Coronary artery (tissue), 2 donors: ENCODE measurements around the gene EIF5B.
"Not testable (repeated sequence)": the region's sequence is repeated elsewhere in the genome, so short reads cannot be mapped to it uniquely, and the experiment has no call there.

ENCODE experiments used
- DNase-seq: peaks from one replicate; pipeline ENCODE4 v3.0.0-alpha.2; 2017; ENCODE audit warnings: low spot score
- H3K27ac ChIP-seq, 2 donors: fragments of 200-600 bp; sonication (generic); one replicate each; pipeline ENCODE4 v1.5.1; 2016 to 2019
- H3K4me3 ChIP-seq: fragments of 200-600 bp; sonication (generic); 2 replicates; pipeline ENCODE4 v1.5.1; 2016; ENCODE audit warnings: mild to moderate bottlenecking, moderate library complexity
- CTCF ChIP-seq: fragments of 200-600 bp; sonication (generic); IDR thresholded peaks from one replicate; pipeline ENCODE4 v1.5.1; 2019; ENCODE audit warnings: antibody characterized with exemption

Gene EIF5B

DNA sequence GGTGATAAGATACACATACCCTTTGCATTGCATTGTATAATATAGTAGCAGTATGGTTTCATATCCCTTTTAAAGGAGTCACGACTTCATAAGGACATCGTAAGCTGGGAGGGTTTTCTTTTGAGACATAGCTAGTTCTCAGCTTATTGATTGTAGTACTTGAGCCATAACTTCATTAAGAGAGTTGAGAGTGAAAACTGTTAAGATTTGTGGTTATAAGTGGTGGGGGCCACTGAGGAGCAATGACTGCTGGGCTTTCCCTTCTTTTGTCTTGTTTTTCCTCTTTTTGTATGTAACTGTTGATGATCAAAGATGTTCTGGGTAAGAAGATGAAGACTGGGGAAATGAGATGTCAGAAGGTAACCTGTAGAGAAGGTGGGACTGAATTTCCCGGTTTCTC is 11.0 kb downstream of the EIF5B start:
- no peak overlapping the region for H3K27ac ChIP-seq
- no peak for TF ChIP-seq CTCF
- no peak overlapping the region for H3K4me3 ChIP-seq
- no peak for DNase-seq

DNA sequence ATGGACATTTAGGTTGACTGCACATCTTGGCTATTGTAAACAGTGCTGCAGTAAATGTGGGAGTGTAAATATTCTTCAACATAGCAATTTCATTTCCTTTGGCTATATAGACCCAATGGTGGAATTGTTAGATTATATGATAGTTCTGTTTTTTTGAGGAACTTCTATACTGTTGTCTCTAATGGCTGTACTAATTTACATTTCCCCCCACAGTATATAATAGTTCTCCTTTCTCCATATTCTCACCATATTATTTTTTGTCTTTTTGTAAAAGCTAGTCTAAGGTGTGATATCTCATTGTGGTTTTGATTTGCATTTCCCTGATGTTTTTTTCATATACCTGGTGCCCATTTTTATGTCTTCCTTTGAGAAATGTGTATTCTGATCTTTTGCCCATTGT is 13.0 kb downstream of the EIF5B start:
- no peak for DNase-seq
- no peak overlapping the region for H3K27ac ChIP-seq
- no peak for TF ChIP-seq CTCF
- no peak overlapping the region for H3K4me3 ChIP-seq

- no peak overlapping the region for H3K4me3 ChIP-seq
- DNase-seq: no peak
- TF ChIP-seq CTCF: no peak
- no peak overlapping the region for H3K27ac ChIP-seq
Measured at GRCh38 chr2:99354070-99354469, 16.9 kb downstream of the EIF5B start.

DNA sequence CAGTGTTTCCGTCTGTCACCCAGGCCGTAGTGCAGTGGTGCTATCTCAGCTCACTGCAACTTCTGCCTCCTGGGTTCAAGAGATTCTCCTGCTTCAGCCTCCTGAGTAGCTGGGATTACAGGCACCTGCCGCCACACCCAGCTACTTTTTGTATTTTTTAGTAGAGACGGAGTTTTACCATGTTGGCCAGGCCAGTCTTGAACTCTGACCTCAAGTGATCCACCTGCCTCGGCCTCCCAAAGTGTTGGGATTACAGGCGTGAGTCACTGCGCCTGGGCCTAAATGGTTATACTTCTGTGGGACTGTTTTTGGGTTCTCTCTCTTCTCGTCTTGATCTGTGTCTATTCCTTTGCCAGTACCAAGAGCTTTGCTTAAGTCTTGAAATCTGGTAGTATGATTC is 17.6 kb downstream of the EIF5B start:
- not testable (repeated sequence) for H3K27ac ChIP-seq, DNase-seq, H3K4me3 ChIP-seq

DNA sequence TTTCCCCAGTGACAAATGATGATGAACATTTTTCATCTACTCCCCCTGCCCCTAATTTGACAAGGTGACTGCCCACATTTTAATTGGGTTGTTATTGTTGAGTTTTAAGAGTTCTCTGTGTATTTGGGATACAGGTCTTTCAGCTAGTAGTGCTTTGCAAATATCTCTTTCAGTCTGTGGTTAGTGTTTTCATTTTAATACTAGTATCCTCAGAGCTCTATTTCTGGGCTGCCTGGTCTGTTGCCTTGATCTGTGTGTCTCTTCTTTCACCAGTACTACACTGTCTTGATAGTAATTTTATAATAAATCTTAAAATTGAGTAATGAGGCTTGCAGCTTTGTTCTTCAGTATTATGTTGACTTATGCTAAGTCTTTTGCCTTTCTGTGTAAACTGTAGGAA is 19.7 kb downstream of the EIF5B start:
- TF ChIP-seq CTCF: no peak
- Histone ChIP-seq H3K4me3 (no peak overlapping the region), H3K27ac (no peak overlapping the region)
- no peak for DNase-seq

- no peak overlapping the region for H3K27ac ChIP-seq
- TF ChIP-seq CTCF: no peak
- no peak for DNase-seq
- H3K4me3 ChIP-seq: no peak overlapping the region
Measured at GRCh38 chr2:99365661-99366060, 28.5 kb downstream of the EIF5B start.

DNA sequence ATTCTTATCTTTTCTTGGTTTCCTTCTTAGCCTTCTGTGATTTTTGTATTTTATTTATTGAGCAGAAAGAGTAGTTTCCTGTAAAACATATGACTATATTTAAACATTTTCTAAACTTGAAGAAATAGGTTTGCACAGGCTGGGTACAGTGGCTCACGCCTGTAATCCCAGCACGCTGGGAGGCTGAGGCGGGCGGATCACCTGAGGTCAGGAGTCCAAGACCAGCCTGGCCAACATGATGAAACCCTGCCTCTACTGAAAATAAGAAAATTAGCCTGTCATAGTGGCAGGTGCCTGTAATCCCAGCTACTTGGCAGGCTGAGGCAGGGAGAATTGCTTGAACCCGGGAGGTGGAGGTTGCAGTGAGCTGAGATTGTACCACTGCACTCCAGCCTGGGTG is 31.7 kb downstream of the EIF5B start:
- not testable (repeated sequence) for H3K27ac ChIP-seq, DNase-seq, H3K4me3 ChIP-seq

DNA sequence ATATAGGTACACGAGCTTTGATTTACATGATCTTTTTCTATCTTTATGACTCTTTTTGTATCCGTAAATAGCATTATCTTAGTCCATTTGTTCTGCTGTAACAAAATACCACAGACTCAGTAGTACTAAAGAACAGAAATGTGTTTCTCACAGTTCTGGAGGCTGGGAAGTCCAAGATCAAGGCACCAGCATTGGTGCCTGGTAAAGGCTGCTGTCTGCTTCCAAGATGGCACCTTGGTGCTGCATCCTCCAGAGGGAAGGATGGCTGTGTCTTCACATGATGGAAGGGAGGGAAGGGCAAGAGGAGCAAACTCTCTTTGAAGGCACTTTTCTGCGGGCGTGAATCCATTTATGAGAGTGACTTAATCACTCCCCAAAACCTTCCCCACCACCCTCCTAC is 36.0 kb downstream of the EIF5B start:
- no peak overlapping the region for H3K27ac ChIP-seq
- DNase-seq: no peak
- no peak overlapping the region for H3K4me3 ChIP-seq
- TF ChIP-seq CTCF: no peak
